GM18520 (cell line): Measurements from ENCODE around the gene IGF2BP3.

Experiments
- ATAC-seq: cut with Tn5 transposase; IDR thresholded peaks from one replicate; pipeline ENCODE4 v1.9.1; 2021; ENCODE audit not compliant: unreplicated experiment

Gene IGF2BP3

DNA sequence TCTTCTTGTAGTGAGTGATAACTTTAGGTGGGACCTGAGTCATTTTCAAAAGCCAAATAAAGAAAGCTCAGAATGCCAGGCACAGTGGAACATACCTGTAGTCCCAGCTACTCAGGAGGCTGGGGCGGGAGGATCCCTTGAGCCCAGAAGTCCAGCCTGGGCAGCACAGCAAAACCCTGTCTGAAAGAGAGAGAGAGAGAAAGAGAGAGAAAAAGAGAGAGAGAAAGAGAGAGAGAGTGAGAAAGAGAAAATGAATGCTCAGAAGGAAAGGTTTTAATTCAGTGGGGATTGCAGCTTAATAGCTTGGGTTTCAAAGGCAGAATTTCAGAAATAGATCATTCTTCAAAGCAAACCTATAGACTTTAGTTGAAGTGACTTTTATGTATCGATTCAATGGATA is 198.0 kb downstream of the IGF2BP3 start:
- ATAC-seq: no peak

DNA sequence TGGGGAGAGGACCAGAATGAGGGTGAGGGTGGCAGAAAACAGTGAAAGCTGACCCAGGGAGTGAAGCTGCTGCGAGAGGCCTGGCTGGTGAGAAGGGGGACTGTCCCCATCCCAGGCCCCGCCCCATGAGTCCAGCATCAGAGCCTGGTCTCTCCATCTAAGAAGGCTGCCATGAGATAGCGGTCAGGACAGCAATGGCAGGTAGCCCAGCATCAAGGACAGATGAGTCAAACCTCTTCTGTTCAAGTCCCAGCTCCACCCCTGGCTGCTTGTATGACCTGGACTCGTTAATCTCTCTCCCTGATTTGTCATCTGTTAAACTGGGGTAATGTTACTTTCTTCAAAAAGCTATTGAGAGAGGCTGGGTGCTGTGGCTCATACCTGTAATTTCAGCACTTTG is 201.5 kb downstream of the IGF2BP3 start:
- no peak for ATAC-seq

DNA sequence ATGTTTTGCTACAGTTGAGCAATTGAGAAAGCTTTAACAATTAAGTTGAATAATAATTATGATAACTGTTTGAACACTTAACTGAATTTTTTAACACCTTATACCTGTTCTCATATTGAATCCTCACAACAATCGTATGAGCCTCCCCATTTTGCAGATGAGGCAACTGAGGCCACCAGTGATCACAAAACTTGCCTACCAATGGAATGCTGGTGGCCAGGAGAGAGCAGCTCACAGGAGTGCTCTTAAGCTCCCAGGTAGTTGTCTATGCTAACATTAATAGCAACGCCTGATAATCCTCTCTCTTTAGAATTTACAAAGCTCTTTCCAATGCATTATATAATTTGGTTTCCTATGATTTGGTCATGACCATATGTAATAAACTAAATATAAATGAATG is 202.1 kb downstream of the IGF2BP3 start:
- ATAC-seq: no peak

DNA sequence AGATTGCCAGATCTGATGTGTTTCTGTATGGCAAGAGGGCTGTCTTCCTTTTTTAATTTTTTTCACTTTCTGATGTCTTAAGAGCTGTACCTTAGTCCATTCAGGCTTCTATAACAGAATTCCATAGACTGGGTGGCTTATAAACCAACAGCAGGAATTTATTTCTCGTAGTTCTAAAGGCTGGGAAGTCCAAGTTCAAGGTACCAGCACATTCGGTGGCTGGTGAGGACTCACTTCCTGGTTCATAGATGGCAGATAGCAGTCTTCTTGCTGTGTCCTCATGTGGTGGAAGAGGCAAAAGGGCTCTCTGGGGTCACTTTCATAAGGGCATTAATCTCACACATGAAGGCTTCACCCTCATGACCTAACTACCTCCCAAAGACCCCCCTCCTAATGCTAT is 202.9 kb downstream of the IGF2BP3 start:
- ATAC-seq: no peak

DNA sequence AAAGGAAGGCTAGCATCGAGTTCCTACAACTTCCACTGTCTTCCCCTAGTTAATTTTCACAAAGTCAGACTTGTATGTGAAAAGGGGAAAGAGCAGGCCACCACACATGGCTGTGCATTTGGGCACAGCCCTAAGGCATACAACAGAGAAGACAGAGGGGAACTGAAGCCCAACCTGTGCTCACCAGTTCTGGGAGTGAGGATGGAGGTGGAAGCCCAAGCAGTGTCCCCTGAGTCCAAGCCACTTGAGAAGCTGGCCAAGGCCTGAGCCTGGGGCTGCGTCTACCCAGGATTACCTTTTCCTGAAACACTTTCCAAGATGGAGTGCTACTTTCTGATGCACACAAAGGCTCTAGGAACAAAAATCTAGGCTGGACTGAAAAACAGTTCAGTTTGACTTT is 203.4 kb downstream of the IGF2BP3 start:
- ATAC-seq: no peak

DNA sequence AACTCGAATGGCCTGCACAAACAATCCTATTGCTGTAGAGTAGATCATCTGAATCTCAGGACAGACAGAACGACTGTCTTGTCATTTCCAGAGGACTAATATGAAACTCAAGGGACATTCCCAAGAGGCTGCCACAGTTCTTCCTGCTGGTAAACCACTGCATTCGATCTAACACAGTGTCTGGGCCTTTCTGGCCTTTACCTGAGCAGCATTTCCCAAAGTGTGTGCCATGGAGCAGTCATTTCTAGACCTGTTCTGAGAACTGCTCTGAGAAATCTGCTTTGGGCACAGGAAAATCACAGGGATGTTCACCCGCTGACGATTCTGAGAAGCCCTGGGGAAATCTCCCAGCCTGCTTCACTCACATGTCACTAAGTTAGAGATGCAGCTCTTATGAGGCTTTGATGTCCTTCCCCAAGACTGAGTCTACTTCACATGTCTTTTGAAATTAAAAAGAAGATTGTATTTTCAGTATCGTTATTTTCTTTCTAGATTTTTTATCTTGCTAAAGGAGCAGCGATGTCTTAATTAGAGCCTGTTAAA is 205.3 kb downstream of the IGF2BP3 start:
- ATAC-seq: no peak

DNA sequence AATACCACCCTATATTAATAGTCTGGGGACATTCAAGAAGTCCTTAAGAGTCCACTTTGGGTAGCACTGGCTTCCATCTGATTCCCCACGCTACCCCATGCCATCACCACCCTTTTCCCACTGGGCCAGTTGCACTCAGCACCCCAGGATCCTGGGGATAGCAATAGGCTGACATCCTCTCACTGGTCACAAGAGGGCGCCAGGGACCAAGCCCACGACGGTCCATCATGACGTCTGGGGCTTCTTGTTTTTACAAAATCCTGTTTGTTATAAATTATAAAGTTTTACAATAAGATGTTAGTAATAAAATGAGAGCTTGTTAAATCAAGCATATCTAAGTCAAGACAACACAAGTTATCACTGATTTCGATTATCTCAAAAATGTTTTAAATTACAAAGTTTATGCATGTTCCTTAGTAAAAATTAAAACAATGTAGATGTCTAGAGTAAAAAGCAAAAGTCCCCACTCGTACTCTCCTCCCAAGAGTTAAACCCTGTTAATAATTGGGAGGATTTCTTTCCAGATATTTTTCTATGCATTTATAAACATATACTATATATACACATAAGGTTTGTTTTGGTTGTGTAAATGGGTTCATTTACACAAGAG is 208.3 kb downstream of the IGF2BP3 start:
- peak; percentile 56 for ATAC-seq

DNA sequence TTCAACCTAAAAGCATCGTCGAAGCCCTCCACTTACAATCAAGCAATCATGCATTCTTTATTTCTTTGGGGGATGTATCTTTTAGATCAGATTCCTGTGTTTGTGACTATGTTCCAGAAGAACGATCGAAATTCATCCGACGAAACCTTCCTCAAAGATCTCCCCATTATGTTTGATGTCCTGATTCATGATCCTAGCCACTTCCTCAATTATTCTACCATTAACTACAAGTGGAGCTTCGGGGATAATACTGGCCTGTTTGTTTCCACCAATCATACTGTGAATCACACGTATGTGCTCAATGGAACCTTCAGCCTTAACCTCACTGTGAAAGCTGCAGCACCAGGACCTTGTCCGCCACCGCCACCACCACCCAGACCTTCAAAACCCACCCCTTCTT is 209.9 kb downstream of the IGF2BP3 start:
- ATAC-seq: no peak
